Skeletal muscle tissue (tissue), 5 donors: ENCODE measurements around the gene NPEPPS. TPM values are rescaled to one million over a fixed set of nuclear protein-coding genes. Genes with fewer than 3 reads are reported as not detected.

Experiments
- H3K27ac ChIP-seq: one replicate; pipeline ENCODE4 v1.7.0; 2013; ENCODE audit warnings: mild to moderate bottlenecking, low read depth, low read length, inconsistent platforms
- H3K27me3 ChIP-seq, 3 donors: one replicate each; pipeline ENCODE4 v1.7.0; 2013; ENCODE audit warnings: low read length in 3 of 3; ENCODE audit not compliant: control insufficient read depth in 3 of 3, insufficient read depth in 3 of 3
- H3K36me3 ChIP-seq, 3 donors: one replicate each; pipeline ENCODE4 v1.7.0; 2013; ENCODE audit warnings: low read length in 3 of 3; ENCODE audit not compliant: control insufficient read depth in 3 of 3, insufficient read depth in 3 of 3
- H3K4me1 ChIP-seq, 3 donors: one replicate each; pipeline ENCODE4 v1.7.0; 2013; ENCODE audit warnings: low read length in 3 of 3, mild to moderate bottlenecking in 3 of 3; ENCODE audit not compliant: control insufficient read depth in 3 of 3, insufficient read depth in 3 of 3
- H3K4me3 ChIP-seq, 3 donors: one replicate each; pipeline ENCODE4 v1.7.0; 2013; ENCODE audit warnings: low read length in 3 of 3
- H3K9ac ChIP-seq, 3 donors: one replicate each; pipeline ENCODE4 v1.7.0; 2013; ENCODE audit warnings: low read length in 3 of 3, mild to moderate bottlenecking in 3 of 3, moderate library complexity in 2 of 3, low read depth in 1 of 3
- H3K9me3 ChIP-seq, 3 donors: one replicate each; pipeline ENCODE4 v1.7.0; 2013; ENCODE audit warnings: low read length in 3 of 3; ENCODE audit not compliant: control insufficient read depth in 3 of 3
- small RNA-seq: library from RNA; depleted of rRNA; stranded (forward); fragments of <200 nt; gene quantifications from one replicate; pipeline ENCODE3, GENCODE V24; 2014
- total RNA-seq: library from RNA; depleted of rRNA; stranded (reverse); fragments of >200 nt; gene quantifications from one replicate; pipeline ENCODE4 v1.2.3, GENCODE V29; 2014
- donor health status: Osteomylitis.

The NPEPPS gene
- total RNA-seq, 1 donor from 2014 or later: 169 TPM

DNA sequence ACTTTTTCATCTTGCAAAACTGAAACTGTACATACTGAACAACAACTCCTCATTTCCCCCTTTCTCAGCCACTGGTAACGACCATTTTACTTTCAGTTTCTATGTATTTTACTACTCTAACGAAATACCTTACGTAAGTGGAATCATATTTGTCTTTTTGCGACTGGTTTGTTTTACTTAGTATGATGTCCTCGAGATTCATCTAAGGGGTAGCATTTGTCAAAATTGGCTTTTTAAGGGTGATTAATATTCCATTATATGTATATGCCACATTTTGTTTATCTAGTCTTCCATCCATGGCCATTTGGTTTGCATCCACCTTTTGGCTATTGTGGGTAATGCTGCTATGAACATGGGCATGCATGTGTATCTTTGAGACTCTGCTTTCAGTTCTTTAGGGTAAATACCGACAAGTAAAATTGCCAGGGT, 129.2 kb downstream of the NPEPPS start:
- Histone ChIP-seq H3K27ac (no peak overlapping the region), H3K9ac (no peak overlapping the region), H3K4me1 (peaks cover 4 to 7% (median 5%) of the 10 kb centered on the region in 3 donors), H3K9me3 (no peaks in the 10 kb centered on the region), H3K4me3 (no peak overlapping the region), H3K36me3 (peaks cover 22 to 75% (median 75%) of the 10 kb centered on the region in 3 donors), H3K27me3 (no peaks in the 10 kb centered on the region)

DNA sequence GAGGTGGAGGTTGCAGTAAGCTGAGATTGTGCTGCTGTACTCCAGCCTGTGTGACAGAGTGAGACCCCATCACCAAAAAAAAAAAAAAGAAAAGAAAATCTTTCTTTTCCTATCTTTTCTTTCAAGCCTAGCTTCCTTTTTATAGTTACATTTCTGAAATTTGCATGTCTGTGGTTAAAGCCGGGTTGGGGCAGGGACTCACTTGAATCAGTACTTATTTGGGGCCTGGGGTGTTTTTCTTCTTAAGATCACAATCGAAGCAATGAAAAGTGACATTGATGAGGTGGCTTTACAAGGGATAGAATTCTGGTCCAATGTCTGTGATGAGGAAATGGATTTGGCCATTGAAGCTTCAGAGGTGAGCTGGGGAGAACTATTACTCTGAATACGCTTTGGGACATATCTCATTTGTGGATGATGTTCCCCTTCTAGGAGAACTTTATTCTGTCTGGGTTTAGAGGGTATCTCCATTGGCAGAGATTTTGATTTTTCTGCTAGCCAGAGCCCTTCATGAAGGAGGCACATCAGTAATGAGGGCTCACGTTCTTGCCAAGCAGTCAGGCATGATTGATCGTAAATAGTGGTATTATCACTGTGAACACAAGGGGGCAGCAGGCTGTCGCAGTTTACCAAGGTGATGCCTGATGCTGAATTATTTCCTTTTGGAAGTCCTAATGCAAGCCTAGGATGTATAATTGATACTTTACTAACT, 133.2 kb downstream of the NPEPPS start:
- H3K4me3 ChIP-seq: no peak overlapping the region
- peaks cover 22 to 73% (median 67%) of the 10 kb centered on the region in 3 donors for H3K36me3 ChIP-seq
- no peak overlapping the region for H3K27ac ChIP-seq
- H3K9ac ChIP-seq: no peak overlapping the region
- H3K4me1 ChIP-seq: no peaks in the 10 kb centered on the region
- H3K27me3 ChIP-seq: no peaks in the 10 kb centered on the region
- no peaks in the 10 kb centered on the region for H3K9me3 ChIP-seq

GRCh38 chr17:47664624-47664941, 133.7 kb downstream of the NPEPPS start:
- Histone ChIP-seq H3K9me3 (no peaks in the 10 kb centered on the region), H3K27ac (no peak overlapping the region), H3K4me3 (no peak overlapping the region), H3K36me3 (peaks cover 26 to 74% (median 69%) of the 10 kb centered on the region in 3 donors), H3K4me1 (no peaks in the 10 kb centered on the region), H3K27me3 (no peaks in the 10 kb centered on the region), H3K9ac (no peak overlapping the region)

DNA sequence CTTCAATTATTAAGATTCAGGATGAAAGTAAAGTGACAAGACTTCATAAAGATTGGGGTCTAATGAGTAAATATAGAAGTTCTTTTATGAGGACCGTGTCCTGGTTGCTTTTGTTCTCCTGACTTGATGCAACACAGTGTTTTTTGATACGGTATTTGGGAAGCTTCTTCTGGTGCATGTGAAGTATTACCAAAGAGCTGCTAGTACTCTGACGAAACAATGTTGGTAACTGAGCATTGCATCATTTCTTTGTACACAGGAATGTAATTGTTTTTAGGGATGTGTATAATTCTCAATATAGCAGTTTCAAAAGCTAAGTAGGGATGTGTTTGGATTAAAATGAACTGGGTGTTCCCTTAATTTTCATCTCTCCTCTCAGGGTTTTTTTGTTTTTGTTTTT, 134.7 kb downstream of the NPEPPS start:
- Histone ChIP-seq H3K9ac (no peak overlapping the region), H3K4me1 (no peaks in the 10 kb centered on the region), H3K27ac (no peak overlapping the region), H3K4me3 (no peak overlapping the region), H3K27me3 (no peaks in the 10 kb centered on the region), H3K9me3 (no peaks in the 10 kb centered on the region), H3K36me3 (peaks cover 32 to 81% (median 75%) of the 10 kb centered on the region in 3 donors)

GRCh38 chr17:47669081-47669480, 138.2 kb downstream of the NPEPPS start:
- H3K36me3 ChIP-seq: peaks cover 46 to 89% (median 83%) of the 10 kb centered on the region in 3 donors
- no peak overlapping the region for H3K27ac ChIP-seq
- no peaks in the 10 kb centered on the region for H3K4me1 ChIP-seq
- H3K9ac ChIP-seq: no peak overlapping the region
- H3K27me3 ChIP-seq: no peaks in the 10 kb centered on the region
- H3K4me3 ChIP-seq: no peak overlapping the region
- no peaks in the 10 kb centered on the region for H3K9me3 ChIP-seq

DNA sequence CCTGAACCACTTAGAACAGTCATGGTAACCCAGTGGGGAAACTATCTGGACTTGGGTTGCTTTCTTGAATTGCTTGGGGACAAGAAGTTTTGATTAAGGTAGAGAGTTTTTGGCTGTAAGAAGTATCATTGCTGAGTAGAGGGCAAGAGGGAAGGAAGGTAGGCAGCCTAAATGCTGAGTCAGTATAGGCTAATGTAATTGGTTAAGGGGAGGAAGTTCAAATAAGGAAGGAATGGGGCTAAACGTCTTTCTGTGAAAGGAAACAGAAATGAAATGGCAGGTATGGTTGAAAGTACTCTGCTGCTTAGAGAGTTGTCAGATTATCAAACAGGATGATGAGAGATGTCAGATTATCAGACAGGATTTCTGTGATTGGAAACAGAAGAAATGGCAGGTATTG, 139.2 kb downstream of the NPEPPS start:
- no peak overlapping the region for H3K27ac ChIP-seq
- H3K4me1 ChIP-seq: no peaks in the 10 kb centered on the region
- no peaks in the 10 kb centered on the region for H3K9me3 ChIP-seq
- H3K27me3 ChIP-seq: no peaks in the 10 kb centered on the region
- H3K4me3 ChIP-seq: no peak overlapping the region
- H3K36me3 ChIP-seq: peaks cover 51 to 90% (median 83%) of the 10 kb centered on the region in 3 donors
- H3K9ac ChIP-seq: no peak overlapping the region

Small RNA genes lying within 50 kb of the gene (small RNA-seq; reads per million reads assigned to genes)
- not detected for gene RF00019

Other genes starting within 250 kb of the NPEPPS start
- 5.2 TPM for gene EFCAB13, start 207.2 kb upstream of the NPEPPS start, total RNA-seq
- gene KPNB1, start 118.8 kb downstream of the NPEPPS start, total RNA-seq: 119 TPM
- gene TBKBP1, start 163.1 kb downstream of the NPEPPS start, total RNA-seq: 7.8 TPM
- not detected for gene TBX21, start 202.1 kb downstream of the NPEPPS start, total RNA-seq